Smooth muscle cell (in vitro differentiated cells): ENCODE results near the gene PPWD1. TPM values are rescaled to one million over a fixed set of nuclear protein-coding genes. Genes with fewer than 3 reads are reported as not detected.

Source experiments
- DNase-seq: peaks from one replicate; lab custom pipeline; 2025; ENCODE audit not compliant: unreplicated experiment; lab: John Stamatoyannopoulos, UW
- H2AFZ ChIP-seq: fragments of 200-600 bp; sonication (generic); 2 replicates; pipeline ENCODE4 v1.6.0; 2016; ENCODE audit warnings: antibody characterized with exemption, low read depth, mild to moderate bottlenecking
- H3F3A ChIP-seq: fragments of 200-600 bp; sonication (generic); 2 replicates; pipeline ENCODE4 v1.6.0; 2017; ENCODE audit warnings: antibody characterized with exemption, low read depth
- H3K27ac ChIP-seq: fragments of 200-600 bp; sonication (generic); 2 replicates; pipeline ENCODE4 v1.5.1; 2016; ENCODE audit warnings: low read depth, mild to moderate bottlenecking
- H3K27me3 ChIP-seq: fragments of 200-600 bp; sonication (generic); 2 replicates; pipeline ENCODE4 v1.6.1; 2016; ENCODE audit warnings: low read depth, mild to moderate bottlenecking
- H3K36me3 ChIP-seq: fragments of 200-600 bp; sonication (generic); 2 replicates; pipeline ENCODE4 v1.5.1; 2016; ENCODE audit warnings: low read depth
- H3K4me1 ChIP-seq: fragments of 200-600 bp; sonication (generic); 2 replicates; pipeline ENCODE4 v1.5.1; 2016; ENCODE audit warnings: low read depth
- H3K4me2 ChIP-seq: fragments of 200-600 bp; sonication (generic); 2 replicates; pipeline ENCODE4 v1.6.0; 2016; ENCODE audit warnings: mild to moderate bottlenecking
- H3K4me3 ChIP-seq: fragments of 200-600 bp; sonication (generic); 2 replicates; pipeline ENCODE4 v1.5.1; 2016; ENCODE audit warnings: mild to moderate bottlenecking
- H3K79me2 ChIP-seq: fragments of 200-600 bp; sonication (generic); 2 replicates; pipeline ENCODE4 v1.6.0; 2016; ENCODE audit warnings: low read depth, mild to moderate bottlenecking
- H3K9ac ChIP-seq: fragments of 200-600 bp; sonication (generic); 2 replicates; pipeline ENCODE4 v1.6.0; 2016; ENCODE audit warnings: low read depth
- H3K9me3 ChIP-seq: fragments of 200-600 bp; sonication (generic); replicated peaks from 2 replicates; pipeline ENCODE4 v1.5.1; 2016; ENCODE audit warnings: low read depth
- H4K20me1 ChIP-seq: fragments of 200-600 bp; sonication (generic); 2 replicates; pipeline ENCODE4 v1.6.0; 2016; ENCODE audit warnings: low read depth
- CTCF ChIP-seq: fragments of 200-600 bp; sonication (generic); IDR thresholded peaks from 2 replicates; pipeline ENCODE4 v1.5.1; 2017; ENCODE audit warnings: borderline replicate concordance, mild to moderate bottlenecking, antibody characterized with exemption; ENCODE audit not compliant: insufficient read depth, poor library complexity, severe bottlenecking
- WGBS: methylation state at CpG from one replicate; pipeline ENCODE4 v1.1.7; 2016; ENCODE audit warnings: low lambda C conversion rate; 5-methylcytosine and 5-hydroxymethylcytosine counted together
- polyA plus RNA-seq: library from polyadenylated mRNA; unstranded; fragments of >200 nt; fragmentation: Nextera tagmentation; extraction: Ambion mirVana; gene quantifications from 2 replicates; pipeline ENCODE4 v1.2.1, GENCODE V29; 2016
- total RNA-seq: library from RNA; depleted of rRNA; stranded (reverse); fragments of >200 nt; gene quantifications from 2 replicates; pipeline ENCODE4 v1.2.3, GENCODE V29; 2014

Gene PPWD1
- total and polyA plus RNA-seq, 2 experiments from 2014 or later: 21.5 to 56.9 TPM

GRCh38 chr5:65535529-65535987 is 27.5 kb upstream of the PPWD1 start:
- no peak overlapping the region for H3K9ac ChIP-seq
- no peaks in the 10 kb centered on the region for H3K27me3 ChIP-seq
- H3K79me2 ChIP-seq: no peaks in the 10 kb centered on the region
- no peak for DNase-seq
- no peak for TF ChIP-seq CTCF
- H4K20me1 ChIP-seq: no peaks in the 10 kb centered on the region
- H3K4me3 ChIP-seq: no peak overlapping the region
- H3K27ac ChIP-seq: no peak overlapping the region
- no peak overlapping the region for H3K4me2 ChIP-seq
- no peaks in the 10 kb centered on the region for H3K9me3 ChIP-seq
- no peaks in the 10 kb centered on the region for H3F3A ChIP-seq
- H2AFZ ChIP-seq: no peak overlapping the region
- 88% methylated on average over 6 of the region's 6 CpGs for WGBS
- H3K36me3 ChIP-seq: no peaks in the 10 kb centered on the region
- H3K4me1 ChIP-seq: no peaks in the 10 kb centered on the region

GRCh38 chr5:65539827-65540226 is 23.3 kb upstream of the PPWD1 start:
- Histone ChIP-seq H3K9ac (no peak overlapping the region), H2AFZ (no peak overlapping the region), H3K79me2 (no peaks in the 10 kb centered on the region), H3F3A (no peaks in the 10 kb centered on the region), H4K20me1 (no peaks in the 10 kb centered on the region), H3K4me1 (no peaks in the 10 kb centered on the region), H3K4me3 (no peak overlapping the region), H3K27ac (no peak overlapping the region), H3K36me3 (no peaks in the 10 kb centered on the region), H3K9me3 (no peaks in the 10 kb centered on the region), H3K4me2 (no peak overlapping the region), H3K27me3 (no peaks in the 10 kb centered on the region)
- TF ChIP-seq CTCF: no peak
- DNase-seq: no peak

DNA sequence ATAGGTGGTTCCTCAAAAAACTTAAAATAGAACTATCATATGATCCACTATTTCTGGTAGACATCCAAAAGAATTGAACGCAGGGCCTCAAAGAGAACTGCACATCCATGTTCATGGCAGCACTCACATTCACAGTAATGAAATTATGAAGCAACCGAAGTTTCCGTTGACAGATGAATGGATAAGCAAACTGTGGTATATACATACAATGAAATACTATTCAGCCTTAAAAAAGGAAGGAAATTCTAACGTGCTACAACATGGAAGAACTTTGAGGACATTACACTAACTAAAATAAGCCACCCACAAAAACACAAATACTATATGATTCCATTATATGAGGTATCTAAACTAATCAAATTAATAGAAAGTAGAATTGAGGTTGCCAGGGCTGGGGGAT is 18.6 kb upstream of the PPWD1 start:
- H3K9me3 ChIP-seq: no peaks in the 10 kb centered on the region
- no peaks in the 10 kb centered on the region for H3F3A ChIP-seq
- no peak for DNase-seq
- no peaks in the 10 kb centered on the region for H3K27me3 ChIP-seq
- H3K4me1 ChIP-seq: no peaks in the 10 kb centered on the region
- H3K4me3 ChIP-seq: no peak overlapping the region
- H3K79me2 ChIP-seq: no peaks in the 10 kb centered on the region
- no peaks in the 10 kb centered on the region for H3K36me3 ChIP-seq
- no peak overlapping the region for H3K27ac ChIP-seq
- H4K20me1 ChIP-seq: no peaks in the 10 kb centered on the region
- H3K9ac ChIP-seq: no peak overlapping the region
- WGBS: 97% methylated on average over 4 of the region's 4 CpGs
- H3K4me2 ChIP-seq: no peak overlapping the region
- no peak for TF ChIP-seq CTCF
- H2AFZ ChIP-seq: no peak overlapping the region

DNA sequence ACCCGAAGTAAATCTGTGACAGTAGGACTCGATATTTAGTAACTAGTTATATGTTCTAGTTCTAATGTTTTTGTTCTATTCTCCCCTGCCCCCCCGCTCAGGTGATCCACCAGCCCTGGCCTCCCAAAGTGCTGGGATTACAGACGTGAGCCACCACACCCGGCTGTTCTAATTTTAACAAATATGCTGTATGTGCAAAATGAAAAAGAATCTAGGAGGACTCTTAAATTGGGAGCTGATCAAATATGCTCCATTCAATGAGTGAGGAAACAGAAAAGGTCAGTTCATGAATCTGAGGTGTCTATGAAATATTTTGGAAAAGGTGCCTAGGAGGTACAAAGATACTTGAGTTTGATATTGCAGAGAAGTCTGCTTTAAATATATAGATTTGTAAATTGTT is 17.0 kb upstream of the PPWD1 start:
- Histone ChIP-seq H3K9ac (no peak overlapping the region), H3K4me1 (no peaks in the 10 kb centered on the region), H3K27ac (no peak overlapping the region), H4K20me1 (no peaks in the 10 kb centered on the region), H3K9me3 (no peaks in the 10 kb centered on the region), H3F3A (no peaks in the 10 kb centered on the region), H3K79me2 (no peaks in the 10 kb centered on the region), H3K4me3 (no peak overlapping the region), H2AFZ (no peak overlapping the region), H3K36me3 (no peaks in the 10 kb centered on the region), H3K4me2 (no peak overlapping the region), H3K27me3 (no peaks in the 10 kb centered on the region)
- WGBS: 96% methylated on average over 5 of the region's 5 CpGs
- no peak for DNase-seq
- TF ChIP-seq CTCF: no peak
